GM18873 (cell line): ENCODE results near the gene MAP3K9.

Source experiments
- ATAC-seq: cut with Tn5 transposase; IDR thresholded peaks from one replicate; pipeline ENCODE4 v1.9.1; 2021; ENCODE audit warnings: mild to moderate bottlenecking, moderate library complexity, moderate number of reproducible peaks; ENCODE audit not compliant: unreplicated experiment, low FRiP score

Gene MAP3K9

GRCh38 chr14:70730393-70730792 is 78.9 kb downstream of the MAP3K9 start:
- ATAC-seq: no peak

- no peak for ATAC-seq
These were observed 82.5 kb downstream of the MAP3K9 start for GRCh38 chr14:70726651-70727375.

GRCh38 chr14:70724944-70725343 is 84.4 kb downstream of the MAP3K9 start:
- ATAC-seq: no peak

GRCh38 chr14:70724110-70724509 is 85.2 kb downstream of the MAP3K9 start:
- no peak for ATAC-seq

- ATAC-seq: no peak
These were observed 86.0 kb downstream of the MAP3K9 start for GRCh38 chr14:70723276-70723675.

GRCh38 chr14:70722418-70722817 is 86.9 kb downstream of the MAP3K9 start:
- no peak for ATAC-seq

GRCh38 chr14:70721542-70721941 is 87.8 kb downstream of the MAP3K9 start:
- no peak for ATAC-seq

- ATAC-seq: no peak
These were observed 90.8 kb downstream of the MAP3K9 start for GRCh38 chr14:70718383-70719118.

GRCh38 chr14:70716958-70717357 is 92.4 kb downstream of the MAP3K9 start:
- no peak for ATAC-seq

- no peak for ATAC-seq
These were observed 92.8 kb downstream of the MAP3K9 start for GRCh38 chr14:70716483-70716882.

- ATAC-seq: no peak
These were observed 95.2 kb downstream of the MAP3K9 start for GRCh38 chr14:70714055-70714550.

- no peak for ATAC-seq
These were observed 95.8 kb downstream of the MAP3K9 start for GRCh38 chr14:70713511-70713916.

GRCh38 chr14:70713096-70713495 is 96.2 kb downstream of the MAP3K9 start:
- ATAC-seq: no peak

- ATAC-seq: no peak
These were observed 97.9 kb downstream of the MAP3K9 start for GRCh38 chr14:70711451-70711850.

- no peak for ATAC-seq
These were observed 99.5 kb downstream of the MAP3K9 start for GRCh38 chr14:70709726-70710382.

- no peak for ATAC-seq
These were observed 100.4 kb downstream of the MAP3K9 start for GRCh38 chr14:70708717-70709570.

GRCh38 chr14:70707138-70708038 is 101.9 kb downstream of the MAP3K9 start:
- ATAC-seq: no peak

- ATAC-seq: no peak
These were observed 103.1 kb downstream of the MAP3K9 start for GRCh38 chr14:70706177-70706576.

GRCh38 chr14:70704960-70705359 is 104.4 kb downstream of the MAP3K9 start:
- no peak for ATAC-seq
